ENCODE measurements around the gene LRBA.
"Not testable (repeated sequence)": the region's sequence is repeated elsewhere in the genome, so short reads cannot be mapped to it uniquely, and the experiment has no call there.

DNA sequence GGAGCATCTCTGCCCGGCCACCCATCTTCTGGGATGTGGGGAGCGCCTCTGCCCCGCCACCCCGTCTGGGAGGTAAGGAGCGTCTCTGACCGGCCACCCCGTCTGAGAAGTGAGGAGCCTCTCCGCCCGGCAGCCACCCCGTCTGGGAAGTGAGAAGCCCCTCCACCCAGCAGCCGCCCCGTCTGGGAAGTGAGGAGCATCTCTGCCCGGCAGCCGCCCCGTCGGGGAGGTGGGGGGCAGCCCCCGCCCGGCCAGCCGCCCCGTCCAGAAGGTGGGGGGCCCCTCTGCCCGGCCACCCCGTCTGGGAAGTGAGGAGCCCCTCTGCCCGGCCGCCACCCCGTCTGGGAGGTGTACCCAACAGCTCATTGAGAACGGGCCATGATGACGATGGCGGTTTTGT lies 61.2 kb downstream of the LRBA start:
- TF ChIP-seq, protein P1, sequence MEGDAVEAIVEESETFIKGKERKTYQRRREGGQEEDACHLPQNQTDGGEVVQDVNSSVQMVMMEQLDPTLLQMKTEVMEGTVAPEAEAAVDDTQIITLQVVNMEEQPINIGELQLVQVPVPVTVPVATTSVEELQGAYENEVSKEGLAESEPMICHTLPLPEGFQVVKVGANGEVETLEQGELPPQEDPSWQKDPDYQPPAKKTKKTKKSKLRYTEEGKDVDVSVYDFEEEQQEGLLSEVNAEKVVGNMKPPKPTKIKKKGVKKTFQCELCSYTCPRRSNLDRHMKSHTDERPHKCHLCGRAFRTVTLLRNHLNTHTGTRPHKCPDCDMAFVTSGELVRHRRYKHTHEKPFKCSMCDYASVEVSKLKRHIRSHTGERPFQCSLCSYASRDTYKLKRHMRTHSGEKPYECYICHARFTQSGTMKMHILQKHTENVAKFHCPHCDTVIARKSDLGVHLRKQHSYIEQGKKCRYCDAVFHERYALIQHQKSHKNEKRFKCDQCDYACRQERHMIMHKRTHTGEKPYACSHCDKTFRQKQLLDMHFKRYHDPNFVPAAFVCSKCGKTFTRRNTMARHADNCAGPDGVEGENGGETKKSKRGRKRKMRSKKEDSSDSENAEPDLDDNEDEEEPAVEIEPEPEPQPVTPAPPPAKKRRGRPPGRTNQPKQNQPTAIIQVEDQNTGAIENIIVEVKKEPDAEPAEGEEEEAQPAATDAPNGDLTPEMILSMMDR (IDR thresholded peaks at IDR 0.05) = not testable (repeated sequence)
- not testable (repeated sequence) for TF ChIP-seq POLR2A (IDR thresholded peaks at IDR 0.05)

All from body of pancreas (tissue), 4 donors.